ENCODE measurements around the gene TBL3. TPM values are rescaled to one million over a fixed set of nuclear protein-coding genes. Genes with fewer than 3 reads are reported as not detected.

TBL3 gene
- polyA plus RNA-seq, 1 donor (not counting 4 experiments of a cell fraction or from before 2014, with no cell fraction given): 27.8 TPM

DNA sequence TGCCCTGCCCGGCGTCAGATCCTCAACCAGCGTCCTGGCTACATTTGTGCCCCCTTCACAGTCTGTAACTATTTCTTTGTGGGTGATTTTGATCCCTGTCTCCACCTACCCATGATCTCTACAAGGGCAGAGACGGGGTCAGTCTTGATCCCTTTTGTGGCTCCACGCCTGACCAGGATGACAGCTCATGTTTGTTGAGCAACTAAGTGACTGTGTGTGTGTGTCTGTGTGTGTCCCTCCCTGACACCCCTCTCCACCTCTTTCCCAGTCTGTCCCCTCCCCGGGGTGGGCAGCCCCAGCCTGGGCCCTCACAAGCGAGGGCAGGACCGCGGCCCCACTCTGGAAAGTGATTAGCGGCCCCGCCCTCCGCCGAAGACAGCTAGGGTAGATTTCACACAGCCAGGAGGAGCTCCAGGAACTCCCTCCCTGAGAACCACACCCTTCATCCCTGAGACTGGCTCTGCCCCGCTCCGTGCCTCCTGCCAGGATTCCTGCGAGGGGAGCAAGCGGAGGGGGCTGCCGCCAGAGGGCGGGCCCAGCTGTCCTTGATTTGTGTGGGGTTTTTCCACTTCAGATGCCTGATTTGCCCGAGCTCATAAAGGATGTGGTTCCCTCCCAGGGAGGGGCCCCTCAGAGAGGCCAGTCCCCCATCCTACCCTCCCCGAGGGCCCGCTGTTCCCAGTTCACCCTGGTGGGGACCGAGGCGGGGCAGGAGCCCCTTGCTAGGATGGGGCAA, 48.4 kb upstream of the TBL3 start:
- H3K9me3 ChIP-seq (ENCODE audit: control insufficient read depth, low read depth, low read length): no peaks in the 10 kb centered on the region
- no peaks in the 10 kb centered on the region for H4K20me1 ChIP-seq (ENCODE audit: control insufficient read depth, extremely low read depth, insufficient read depth, low read length)
- dilution Hi-C loops (cut with MboI; ENCODE audit: extremely low pct_ligation_motif_present, low sequenced_read_pairs): no loop called here
- no peak overlapping the region for H3K4me2 ChIP-seq (ENCODE audit: control insufficient read depth, extremely low read depth, insufficient read depth, low read depth, low read length)
- H3K9me1 ChIP-seq (ENCODE audit: control insufficient read depth, extremely low read depth, insufficient read depth, low read length): no peaks in the 10 kb centered on the region
- no peaks in the 10 kb centered on the region for H3K36me3 ChIP-seq (ENCODE audit: control insufficient read depth in 2 of 2, extremely low read depth in 1 of 2, insufficient read depth in 2 of 2, low read length in 2 of 2)
- no peak overlapping the region for H3K27ac ChIP-seq (ENCODE audit: control insufficient read depth, insufficient read depth, low read length)
- FAIRE-seq: no peak
- no peak for DNase-seq (ENCODE audit: low read depth, low spot score)
- no peak for TF ChIP-seq EZH2 (IDR thresholded peaks at IDR 0.05; ENCODE audit: low read length)
- TF ChIP-seq, protein P1, sequence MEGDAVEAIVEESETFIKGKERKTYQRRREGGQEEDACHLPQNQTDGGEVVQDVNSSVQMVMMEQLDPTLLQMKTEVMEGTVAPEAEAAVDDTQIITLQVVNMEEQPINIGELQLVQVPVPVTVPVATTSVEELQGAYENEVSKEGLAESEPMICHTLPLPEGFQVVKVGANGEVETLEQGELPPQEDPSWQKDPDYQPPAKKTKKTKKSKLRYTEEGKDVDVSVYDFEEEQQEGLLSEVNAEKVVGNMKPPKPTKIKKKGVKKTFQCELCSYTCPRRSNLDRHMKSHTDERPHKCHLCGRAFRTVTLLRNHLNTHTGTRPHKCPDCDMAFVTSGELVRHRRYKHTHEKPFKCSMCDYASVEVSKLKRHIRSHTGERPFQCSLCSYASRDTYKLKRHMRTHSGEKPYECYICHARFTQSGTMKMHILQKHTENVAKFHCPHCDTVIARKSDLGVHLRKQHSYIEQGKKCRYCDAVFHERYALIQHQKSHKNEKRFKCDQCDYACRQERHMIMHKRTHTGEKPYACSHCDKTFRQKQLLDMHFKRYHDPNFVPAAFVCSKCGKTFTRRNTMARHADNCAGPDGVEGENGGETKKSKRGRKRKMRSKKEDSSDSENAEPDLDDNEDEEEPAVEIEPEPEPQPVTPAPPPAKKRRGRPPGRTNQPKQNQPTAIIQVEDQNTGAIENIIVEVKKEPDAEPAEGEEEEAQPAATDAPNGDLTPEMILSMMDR (optimal IDR thresholded peaks at IDR 0.05 in 1 of 3, IDR thresholded peaks at IDR 0.05 in 1 of 3, conservative IDR thresholded peaks at IDR 0.05 in 1 of 3; ENCODE audit: extremely low read depth in 1 of 3, insufficient read depth in 2 of 3, low read length in 3 of 3): peak in 2 of 3 experiments; percentile 14 to 15
- H3K27me3 ChIP-seq (ENCODE audit: control insufficient read depth, extremely low read depth, insufficient read depth, low read length): peaks cover 45% of the 10 kb centered on the region
- H2AFZ ChIP-seq (ENCODE audit: control insufficient read depth, low read length): no peak overlapping the region
- H3K4me1 ChIP-seq (ENCODE audit: control insufficient read depth, extremely low read depth, insufficient read depth, low read length): no peaks in the 10 kb centered on the region
- H3K4me3 ChIP-seq (ENCODE audit: control insufficient read depth in 2 of 3, extremely low read depth in 1 of 3, insufficient read depth in 2 of 3, low read depth in 1 of 3, low read length in 3 of 3): no peak overlapping the region
- H3K79me2 ChIP-seq (ENCODE audit: control insufficient read depth, insufficient read depth, low read length): no peaks in the 10 kb centered on the region
- H3K9ac ChIP-seq (ENCODE audit: control insufficient read depth, extremely low read depth, insufficient read depth, low read length): no peak overlapping the region

DNA sequence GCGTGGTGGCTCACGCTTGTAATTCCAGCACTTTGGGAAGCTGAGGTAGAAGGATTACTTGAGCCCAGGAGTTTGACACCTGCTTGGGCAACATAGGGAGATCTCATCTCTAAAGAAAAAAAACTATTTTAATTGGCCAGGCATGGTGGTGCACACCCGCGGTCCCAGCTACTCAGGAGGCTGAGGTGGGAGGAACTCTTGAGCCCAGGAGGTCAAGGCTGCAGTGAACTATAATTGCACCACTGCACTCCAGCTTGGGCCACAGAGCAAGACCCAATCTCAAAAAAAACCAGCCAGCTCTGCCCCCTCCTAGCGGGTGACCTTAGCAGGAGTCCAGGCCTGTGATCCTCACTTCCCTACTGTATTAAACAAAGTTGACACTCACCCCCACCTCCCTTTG, 47.8 kb upstream of the TBL3 start:
- H4K20me1 ChIP-seq (ENCODE audit: control insufficient read depth, extremely low read depth, insufficient read depth, low read length): no peaks in the 10 kb centered on the region
- dilution Hi-C loops (cut with MboI; ENCODE audit: extremely low pct_ligation_motif_present, low sequenced_read_pairs): no loop called here
- H3K27ac ChIP-seq (ENCODE audit: control insufficient read depth, insufficient read depth, low read length): no peak overlapping the region
- H3K9me3 ChIP-seq (ENCODE audit: control insufficient read depth, low read depth, low read length): no peaks in the 10 kb centered on the region
- peaks cover 39% of the 10 kb centered on the region for H3K27me3 ChIP-seq (ENCODE audit: control insufficient read depth, extremely low read depth, insufficient read depth, low read length)
- no peaks in the 10 kb centered on the region for H3K36me3 ChIP-seq (ENCODE audit: control insufficient read depth in 2 of 2, extremely low read depth in 1 of 2, insufficient read depth in 2 of 2, low read length in 2 of 2)
- DNase-seq (ENCODE audit: low read depth, low spot score) (no peak), FAIRE-seq (no peak)
- no peak overlapping the region for H2AFZ ChIP-seq (ENCODE audit: control insufficient read depth, low read length)
- H3K9ac ChIP-seq (ENCODE audit: control insufficient read depth, extremely low read depth, insufficient read depth, low read length): no peak overlapping the region
- H3K9me1 ChIP-seq (ENCODE audit: control insufficient read depth, extremely low read depth, insufficient read depth, low read length): no peaks in the 10 kb centered on the region
- H3K4me1 ChIP-seq (ENCODE audit: control insufficient read depth, extremely low read depth, insufficient read depth, low read length): no peaks in the 10 kb centered on the region
- TF ChIP-seq, protein P1 (optimal IDR thresholded peaks at IDR 0.05 in 1 of 3, IDR thresholded peaks at IDR 0.05 in 1 of 3, conservative IDR thresholded peaks at IDR 0.05 in 1 of 3; ENCODE audit: extremely low read depth in 1 of 3, insufficient read depth in 2 of 3, low read length in 3 of 3): no peak
- TF ChIP-seq EZH2 (IDR thresholded peaks at IDR 0.05; ENCODE audit: low read length): no peak
- H3K4me3 ChIP-seq (ENCODE audit: control insufficient read depth in 2 of 3, extremely low read depth in 1 of 3, insufficient read depth in 2 of 3, low read depth in 1 of 3, low read length in 3 of 3): no peak overlapping the region
- H3K79me2 ChIP-seq (ENCODE audit: control insufficient read depth, insufficient read depth, low read length): no peaks in the 10 kb centered on the region
- no peak overlapping the region for H3K4me2 ChIP-seq (ENCODE audit: control insufficient read depth, extremely low read depth, insufficient read depth, low read depth, low read length)

All from keratinocyte (primary cell).